Thymus (tissue), 11 donors: ENCODE results near the gene NKX6-2. TPM values are rescaled to one million over a fixed set of nuclear protein-coding genes. Genes with fewer than 3 reads are reported as not detected.
"Not testable (repeated sequence)": the region's sequence is repeated elsewhere in the genome, so short reads cannot be mapped to it uniquely, and the experiment has no call there.

ENCODE experiments used
- DNase-seq, 9 donors: peaks; one replicate each; pipeline ENCODE4 v3.0.0-alpha.2; 2013; ENCODE audit warnings: low spot score in 9 of 9, low read depth in 6 of 9, missing footprints in 1 of 9
- H3K27ac ChIP-seq, 2 donors: one replicate each; pipeline ENCODE4 v1.5.1; 2013; ENCODE audit warnings: control low read depth in 1 of 2, low read depth in 1 of 2, low read length in 1 of 2, mild to moderate bottlenecking in 1 of 2, moderate library complexity in 1 of 2
- H3K27me3 ChIP-seq, 2 donors: one replicate each; pipeline ENCODE4 v1.5.1; 2013; ENCODE audit warnings: low read length in 1 of 2; ENCODE audit not compliant: control insufficient read depth in 2 of 2, insufficient read depth in 1 of 2
- H3K36me3 ChIP-seq, 2 donors: one replicate each; pipeline ENCODE4 v1.5.1; 2013; ENCODE audit warnings: low read length in 1 of 2, mild to moderate bottlenecking in 1 of 2, moderate library complexity in 1 of 2; ENCODE audit not compliant: control insufficient read depth in 2 of 2, insufficient read depth in 2 of 2
- H3K4me1 ChIP-seq, 2 donors: one replicate each; pipeline ENCODE4 v1.5.1; 2013; ENCODE audit warnings: low read length in 2 of 2; ENCODE audit not compliant: control insufficient read depth in 2 of 2, insufficient read depth in 2 of 2
- H3K4me3 ChIP-seq, 2 donors: one replicate each; pipeline ENCODE4 v1.5.1; 2013; ENCODE audit warnings: low read length in 2 of 2, control low read depth in 1 of 2, mild to moderate bottlenecking in 1 of 2
- H3K9me3 ChIP-seq, 2 donors: one replicate each; pipeline ENCODE4 v1.5.1; 2013; ENCODE audit warnings: low read length in 1 of 2, mild to moderate bottlenecking in 1 of 2; ENCODE audit not compliant: control insufficient read depth in 2 of 2, insufficient read depth in 1 of 2
- WGBS: extraction: QIAGEN DNeasy Blood & Tissue Kit; methylation state at CpG from one replicate; pipeline ENCODE4 v1.1.7; 2013; 5-methylcytosine and 5-hydroxymethylcytosine counted together
- polyA plus RNA-seq: library from polyadenylated mRNA; stranded (reverse); fragments of 200-250 nt; gene quantifications from one replicate; pipeline ENCODE4 v1.2.3, GENCODE V29; 2013
- total RNA-seq: library from RNA; stranded (reverse); fragments of 120-200 nt; gene quantifications from one replicate; pipeline ENCODE4 v1.2.4, GENCODE V29; 2013
- donor health status: healthy.

Gene NKX6-2
- total and polyA plus RNA-seq, 2 donors = 0.09 to 0.16 TPM

GRCh38 chr10:132792796-132793195 is 6.8 kb upstream of the NKX6-2 start:
- no peaks in the 10 kb centered on the region for H3K4me1 ChIP-seq
- 92% methylated on average over 17 of the region's 17 CpGs for WGBS
- H3K4me3 ChIP-seq = no peak overlapping the region
- H3K9me3 ChIP-seq = peaks cover 0 to 1% of the 10 kb centered on the region in 2 donors
- H3K36me3 ChIP-seq = no peaks in the 10 kb centered on the region
- H3K27ac ChIP-seq = no peak overlapping the region
- no peak for DNase-seq
- H3K27me3 ChIP-seq = peaks cover 31 to 46% of the 10 kb centered on the region in 2 donors

GRCh38 chr10:132792099-132792498 is 6.2 kb upstream of the NKX6-2 start:
- not testable (repeated sequence) for H3K4me1 ChIP-seq, H3K36me3 ChIP-seq, H3K9me3 ChIP-seq, H3K4me3 ChIP-seq, DNase-seq, H3K27ac ChIP-seq
- 98% methylated on average over 33 of the region's 33 CpGs for WGBS
- peaks cover 38 to 53% of the 10 kb centered on the region in 2 donors for H3K27me3 ChIP-seq

GRCh38 chr10:132790934-132791829 is 5.2 kb upstream of the NKX6-2 start:
- 57% methylated on average over 31 of the region's 31 CpGs for WGBS
- Histone ChIP-seq H3K27me3 (peaks cover 47 to 60% of the 10 kb centered on the region in 2 donors), H3K4me1 (no peaks in the 10 kb centered on the region), H3K9me3 (peaks cover 0 to 1% of the 10 kb centered on the region in 2 donors), H3K4me3 (no peak overlapping the region), H3K36me3 (no peaks in the 10 kb centered on the region), H3K27ac (no peak overlapping the region)
- DNase-seq = no peak

GRCh38 chr10:132790470-132790869 is 4.5 kb upstream of the NKX6-2 start:
- Histone ChIP-seq H3K36me3 (no peaks in the 10 kb centered on the region), H3K9me3 (peaks cover 0 to 1% of the 10 kb centered on the region in 2 donors), H3K4me1 (no peaks in the 10 kb centered on the region), H3K27ac (no peak overlapping the region), H3K27me3 (peaks cover 53 to 63% of the 10 kb centered on the region in 2 donors), H3K4me3 (no peak overlapping the region)
- WGBS = 63% methylated on average over 7 of the region's 7 CpGs
- no peak for DNase-seq

DNA sequence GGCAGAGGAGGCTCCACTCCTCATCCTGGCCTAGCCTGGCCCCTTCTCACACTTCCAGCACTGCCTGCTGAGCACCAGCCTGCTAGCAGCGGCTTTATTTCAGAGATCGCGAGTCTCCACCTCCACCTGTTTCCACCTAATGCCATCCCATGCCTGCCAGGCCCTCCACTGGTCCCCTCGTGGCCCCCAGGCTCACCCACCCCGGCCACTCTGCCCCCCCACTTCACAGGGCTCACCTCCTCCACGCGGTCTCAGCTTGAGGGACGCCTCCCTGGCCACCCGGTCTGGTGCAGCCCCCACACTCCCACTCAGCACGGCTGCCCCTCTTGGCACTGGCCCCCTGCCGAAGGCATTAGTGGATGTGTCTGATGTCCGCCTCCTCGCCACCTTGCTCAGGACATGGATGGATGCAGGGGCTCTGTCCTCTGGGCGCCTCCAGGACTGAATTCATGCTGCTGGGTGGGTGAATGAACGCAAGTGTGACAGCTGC is 3.8 kb upstream of the NKX6-2 start:
- no peaks in the 10 kb centered on the region for H3K4me1 ChIP-seq
- H3K4me3 ChIP-seq = no peak overlapping the region
- peaks cover 0 to 4% of the 10 kb centered on the region in 2 donors for H3K9me3 ChIP-seq
- DNase-seq = no peak
- peaks cover 61 to 69% of the 10 kb centered on the region in 2 donors for H3K27me3 ChIP-seq
- no peak overlapping the region for H3K27ac ChIP-seq
- no peaks in the 10 kb centered on the region for H3K36me3 ChIP-seq
- 77% methylated on average over 15 of the region's 15 CpGs for WGBS

DNA sequence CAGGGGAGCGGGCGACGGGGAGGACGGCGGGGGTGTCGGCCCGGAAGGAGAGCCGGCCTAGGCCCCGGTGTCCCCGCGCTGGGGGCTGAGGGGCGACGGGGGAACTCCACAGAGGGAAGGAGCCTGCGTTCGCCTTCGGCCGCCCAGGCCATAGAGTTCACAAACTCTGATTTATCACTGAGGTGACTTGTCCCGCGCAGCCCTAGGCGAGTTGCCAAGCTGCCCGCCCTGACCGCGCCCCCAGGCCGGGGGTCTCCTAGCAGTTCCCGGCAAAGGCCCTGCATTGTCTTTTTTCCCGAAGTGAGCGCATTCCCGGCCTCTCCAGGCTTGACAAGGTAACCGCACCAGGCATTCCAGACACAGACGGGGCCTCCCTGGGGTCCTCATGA is 2.9 kb upstream of the NKX6-2 start:
- peaks cover 69 to 76% of the 10 kb centered on the region in 2 donors for H3K27me3 ChIP-seq
- H3K27ac ChIP-seq = no peak overlapping the region
- no peaks in the 10 kb centered on the region for H3K4me1 ChIP-seq
- no peak overlapping the region for H3K4me3 ChIP-seq
- 7% methylated on average over 30 of the region's 30 CpGs for WGBS
- DNase-seq = no peak
- H3K36me3 ChIP-seq = no peaks in the 10 kb centered on the region
- H3K9me3 ChIP-seq = peaks cover 0 to 4% of the 10 kb centered on the region in 2 donors

DNA sequence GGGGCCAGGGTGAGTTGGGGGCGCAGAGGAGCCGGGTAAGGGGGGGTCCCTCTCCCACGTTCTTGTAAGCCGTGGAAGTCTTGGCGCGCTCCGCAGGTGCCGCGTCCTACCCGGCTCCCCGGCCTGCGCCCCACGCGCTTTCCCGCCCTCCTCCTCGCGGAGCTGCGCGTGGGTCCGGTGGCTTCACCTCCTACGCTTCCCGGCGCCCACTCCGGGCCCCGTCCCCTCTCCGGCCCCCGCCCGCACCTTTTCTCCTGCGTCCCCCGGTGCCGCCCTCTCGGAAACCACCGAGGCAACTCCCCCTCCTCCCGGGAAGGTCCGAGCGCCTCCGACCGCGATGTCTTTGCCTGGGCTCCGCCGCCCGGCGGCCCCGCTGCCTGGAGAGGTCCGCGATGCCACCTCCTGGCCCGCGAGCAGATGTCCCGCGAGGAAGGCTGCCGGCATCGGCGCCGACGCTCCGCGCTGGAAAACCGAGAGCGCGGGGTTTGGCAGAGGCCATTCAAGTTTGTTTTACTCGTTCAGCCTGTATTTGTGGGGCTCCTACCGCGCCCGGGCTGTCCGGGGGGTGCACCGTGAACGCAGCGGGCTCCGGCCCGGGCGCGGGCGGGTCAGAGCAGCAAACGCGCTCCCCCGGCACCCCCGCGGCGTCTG is 2.4 kb upstream of the NKX6-2 start:
- no peaks in the 10 kb centered on the region for H3K36me3 ChIP-seq
- no peak overlapping the region for H3K27ac ChIP-seq
- 5% methylated on average over 79 of the region's 79 CpGs for WGBS
- no peaks in the 10 kb centered on the region for H3K4me1 ChIP-seq
- no peak overlapping the region for H3K4me3 ChIP-seq
- H3K27me3 ChIP-seq = peaks cover 75 to 78% of the 10 kb centered on the region in 2 donors
- peaks cover 0 to 4% of the 10 kb centered on the region in 2 donors for H3K9me3 ChIP-seq
- no peak for DNase-seq

DNA sequence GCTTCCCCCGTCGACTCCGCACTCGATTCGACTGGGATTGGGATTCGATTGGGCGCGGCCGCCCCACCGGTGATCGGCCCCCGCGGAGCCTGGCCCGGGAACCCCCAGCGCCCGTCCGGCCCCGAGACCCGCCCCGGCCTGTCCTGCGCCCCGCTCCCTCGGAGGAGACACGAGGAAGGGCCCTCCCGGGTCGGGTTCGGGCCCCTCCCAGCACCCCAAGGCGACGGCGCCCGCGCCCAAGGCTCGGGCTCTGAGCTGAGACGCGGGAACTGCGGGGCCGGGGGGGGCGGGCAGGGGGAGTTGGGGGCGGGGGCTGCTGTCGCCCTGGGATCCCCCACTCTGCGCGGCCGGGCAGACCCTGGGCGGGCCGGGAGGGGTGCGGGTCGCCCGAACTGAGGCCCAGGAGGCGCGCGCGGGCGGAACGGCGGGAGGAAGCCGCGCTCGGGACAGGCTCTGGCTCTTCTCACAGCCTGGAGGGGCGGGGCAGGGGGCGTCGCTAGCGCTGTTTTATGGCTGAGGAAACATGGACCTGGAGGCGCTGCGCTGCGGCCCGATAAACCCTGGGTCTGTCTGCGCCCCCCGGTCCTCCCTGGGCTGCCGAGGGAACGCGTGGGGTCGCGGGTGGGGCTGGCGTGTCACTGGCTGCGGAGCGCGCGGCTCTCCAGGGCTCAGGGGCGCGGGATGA is 1.7 kb upstream of the NKX6-2 start:
- Histone ChIP-seq H3K4me3 (no peak overlapping the region), H3K27me3 (peaks cover 76 to 84% of the 10 kb centered on the region in 2 donors), H3K36me3 (no peaks in the 10 kb centered on the region), H3K27ac (no peak overlapping the region), H3K9me3 (peaks cover 0 to 4% of the 10 kb centered on the region in 2 donors), H3K4me1 (no peaks in the 10 kb centered on the region)
- 4% methylated on average over 80 of the region's 80 CpGs for WGBS
- DNase-seq = no peak
